ENCODE data around the gene COL23A1.

Gene COL23A1

GRCh38 chr5:178223196-178223773 is 366.9 kb downstream of the COL23A1 start:
- Histone ChIP-seq H3K4me1 (ENCODE audit: control insufficient read depth, insufficient read depth, low read length) (no peaks in the 10 kb centered on the region), H3K4me3 (ENCODE audit: low read depth, low read length) (no peak overlapping the region), H3K9me3 (ENCODE audit: control insufficient read depth, insufficient read depth, low read depth, low read length) (no peaks in the 10 kb centered on the region), H3K36me3 (ENCODE audit: control insufficient read depth in 2 of 2, insufficient read depth in 1 of 2, low read length in 2 of 2) (peaks cover 30 to 84% of the 10 kb centered on the region in 2 experiments), H3K27ac (ENCODE audit: extremely low read depth, low read depth, low read length) (no peak overlapping the region)
- TF ChIP-seq ZNF518A (tag by site-specific recombination; conservative IDR thresholded peaks at IDR 0.05; ENCODE audit: low read depth): no peak
- TF ChIP-seq SP3 (tag by site-specific recombination; IDR thresholded peaks at IDR 0.05): no peak
- TF ChIP-seq ZIC2 (tag by site-specific recombination; IDR thresholded peaks at IDR 0.05): peak; percentile 33; the same call in 1 of the 2 replicates
- peak; percentile 97 for TF ChIP-seq SCRT1 (tag by site-specific recombination; IDR thresholded peaks at IDR 0.05; ENCODE audit: borderline replicate concordance)
- TF ChIP-seq ZNF707 (tag by site-specific recombination; IDR thresholded peaks at IDR 0.05): no peak
- TF ChIP-seq ZNF112 (tag by site-specific recombination; IDR thresholded peaks at IDR 0.05): no peak
- TF ChIP-seq GLIS1 (tag by site-specific recombination; IDR thresholded peaks at IDR 0.05): peak; percentile 29; the same call in 1 of the 2 replicates
- no peak for TF ChIP-seq PRDM4 (tag by site-specific recombination; IDR thresholded peaks at IDR 0.05)
- no peak for TF ChIP-seq ZNF580 (tag by site-specific recombination; IDR thresholded peaks at IDR 0.05)
- no peak for TF ChIP-seq KLF16 (tag by site-specific recombination; IDR thresholded peaks at IDR 0.05)
- no peak for TF ChIP-seq ZBTB17 (tag by site-specific recombination; IDR thresholded peaks at IDR 0.05)
- TF ChIP-seq ZNF660 (tag by site-specific recombination; IDR thresholded peaks at IDR 0.05): no peak
- TF ChIP-seq ZNF239 (tag by site-specific recombination; IDR thresholded peaks at IDR 0.05): no peak
- TF ChIP-seq ZSCAN4 (tag by site-specific recombination; IDR thresholded peaks at IDR 0.05): no peak
- TF ChIP-seq ZNF311 (tag by site-specific recombination; IDR thresholded peaks at IDR 0.05; ENCODE audit: borderline replicate concordance): no peak
- peak; percentile 97 for TF ChIP-seq SCRT2 (tag by site-specific recombination; IDR thresholded peaks at IDR 0.05)
- TF ChIP-seq PRDM1 (tag by site-specific recombination; IDR thresholded peaks at IDR 0.05): no peak
- no peak for TF ChIP-seq ZNF148 (tag by site-specific recombination; IDR thresholded peaks at IDR 0.05; ENCODE audit: borderline replicate concordance)
- no peak for TF ChIP-seq ZNF521 (tag by site-specific recombination; IDR thresholded peaks at IDR 0.05)
- TF ChIP-seq ZBTB11 (tag by site-specific recombination; conservative IDR thresholded peaks at IDR 0.05; ENCODE audit: low read depth): no peak
- TF ChIP-seq KLF1 (tag by site-specific recombination; IDR thresholded peaks at IDR 0.05): no peak
- ChIA-PET POLR2A (interaction anchor here (0.9 kb wide), 1 partner anchor 8 kb away, joined by 3 read pairs; no protein-coding TSS in a partner anchor), CTCF (no interaction called here)

Data from HEK293 (cell line).